ENCODE measurements around the gene FXYD7.
"Not testable (repeated sequence)": the region's sequence is repeated elsewhere in the genome, so short reads cannot be mapped to it uniquely, and the experiment has no call there.

Gene FXYD7

DNA sequence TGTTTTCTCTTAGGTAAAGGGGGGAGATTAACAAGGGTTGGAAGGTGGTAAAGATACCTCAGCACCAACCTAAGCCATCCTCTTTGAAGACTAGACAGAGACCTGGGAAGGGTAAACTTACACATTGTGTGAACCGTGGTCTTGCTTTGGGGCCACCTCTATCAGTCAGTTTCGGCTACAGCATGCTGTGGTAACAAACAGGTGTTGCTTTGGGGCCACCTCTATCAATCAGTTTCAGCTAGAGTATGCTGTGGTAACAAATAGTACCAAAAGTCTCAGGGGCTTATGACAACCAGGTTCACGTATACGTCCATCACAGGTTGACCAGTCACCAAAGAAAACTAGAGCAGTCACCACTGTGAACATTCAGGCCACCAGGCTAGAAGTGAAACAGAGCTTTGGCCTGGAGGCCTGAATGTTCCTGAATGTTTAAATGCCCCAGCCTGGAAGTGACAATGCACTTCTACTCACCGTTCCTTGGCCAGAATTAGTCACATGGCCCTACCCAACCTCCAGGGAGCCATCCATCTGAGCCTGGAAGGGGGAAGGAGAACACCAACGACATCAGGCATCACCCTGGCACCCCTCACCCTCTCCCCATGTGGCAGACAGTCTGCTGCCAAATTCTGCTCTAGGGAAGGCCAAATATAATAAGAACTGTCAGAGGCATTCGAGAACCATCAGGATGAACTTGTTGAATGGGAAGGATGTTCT is 3.8 kb downstream of the FXYD7 start:
- no peak for DNase-seq

DNA sequence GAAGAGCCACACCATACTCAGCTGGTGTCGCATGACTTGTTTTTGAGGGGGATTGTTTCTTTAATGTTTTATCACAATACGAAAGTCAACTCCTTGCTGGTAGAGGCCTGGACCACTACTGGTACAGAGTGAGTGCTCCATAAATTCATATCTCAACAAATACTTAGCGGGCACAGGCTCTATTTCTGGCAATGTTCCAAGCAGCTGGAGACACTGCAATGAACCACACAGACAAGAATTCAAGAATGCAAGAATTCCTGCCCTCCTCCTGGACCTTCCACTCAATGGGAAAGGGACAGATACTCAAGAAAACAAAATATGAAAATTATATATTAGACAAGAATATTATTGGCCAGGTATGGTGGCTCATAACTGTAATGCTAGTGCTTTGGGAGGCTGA is 6.4 kb downstream of the FXYD7 start:
- no peak for DNase-seq

DNA sequence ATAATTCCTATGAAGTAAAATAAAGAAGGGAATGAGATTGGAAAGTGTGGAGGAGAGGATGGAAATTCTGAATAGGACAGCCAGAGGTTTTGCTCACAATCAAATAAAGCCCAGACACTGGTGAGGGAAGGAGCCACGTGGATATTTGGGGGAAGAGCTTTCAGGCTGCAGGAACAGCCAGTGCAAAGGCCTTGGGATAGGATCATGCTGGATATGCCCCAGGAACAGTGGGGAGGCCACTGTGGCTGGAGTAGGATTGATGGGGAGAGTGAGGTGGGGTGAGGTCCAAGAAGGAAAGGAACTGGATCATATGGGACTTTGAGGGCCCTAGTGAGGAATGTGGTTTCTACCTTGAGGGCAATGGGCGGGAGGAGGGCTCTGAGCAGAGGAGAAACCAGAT is 7.4 kb downstream of the FXYD7 start:
- DNase-seq, result no peak

DNA sequence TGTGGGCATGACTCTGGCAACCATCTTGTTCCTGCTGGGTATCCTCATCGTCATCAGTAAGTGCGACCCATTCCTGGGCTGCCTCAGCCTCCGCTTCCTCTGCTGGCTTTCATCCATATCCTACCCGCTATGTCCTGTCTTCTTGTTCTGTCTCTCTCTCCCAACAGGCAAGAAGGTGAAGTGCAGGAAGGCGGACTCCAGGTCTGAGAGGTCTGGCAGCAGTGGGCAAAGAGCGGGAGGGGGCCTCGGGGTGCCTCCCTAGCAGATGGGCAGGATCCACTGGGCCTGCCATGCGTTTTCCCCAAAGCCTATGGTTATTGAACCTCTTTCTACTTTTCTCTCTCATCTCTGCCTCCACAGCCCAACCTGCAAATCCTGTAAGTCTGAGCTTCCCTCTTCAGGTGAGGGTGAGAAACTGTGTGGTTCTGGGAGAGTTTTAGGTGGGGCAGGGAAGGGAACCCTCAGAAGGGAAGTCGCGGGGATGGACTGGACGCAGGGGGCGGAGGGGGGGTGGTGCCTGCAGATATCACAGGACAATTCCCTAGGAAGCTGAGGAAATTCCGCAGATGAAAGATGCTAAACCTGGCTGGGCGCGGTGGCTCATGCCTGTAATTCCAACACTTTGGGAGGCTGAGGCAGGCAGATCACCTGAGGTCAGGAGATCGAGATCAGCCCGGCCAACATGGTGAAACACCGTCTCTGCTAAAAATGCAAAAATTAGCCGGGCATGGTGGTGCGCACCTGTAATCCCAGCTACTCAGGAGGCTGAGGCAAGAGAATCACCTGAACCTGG is 8.4 kb downstream of the FXYD7 start:
- no peak for DNase-seq

DNA sequence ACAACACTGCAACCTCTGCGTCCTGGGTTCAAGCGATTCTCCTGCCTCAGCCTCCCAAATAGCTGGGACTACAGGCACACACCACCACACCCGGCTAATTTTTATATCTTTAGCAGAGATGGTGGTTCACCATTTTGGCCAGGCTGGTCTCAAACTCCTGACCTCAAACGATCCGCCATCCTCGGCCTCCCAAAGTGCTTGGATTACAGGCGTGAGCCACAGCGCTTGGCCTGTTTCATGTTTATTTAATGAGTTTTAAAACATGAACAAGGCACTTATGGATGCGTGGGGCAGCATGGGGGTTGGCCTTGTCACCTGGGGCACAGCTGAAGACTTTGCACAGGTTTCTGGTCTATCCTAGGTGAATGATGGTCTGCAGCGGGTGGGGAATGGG is 10.1 kb downstream of the FXYD7 start:
- DNase-seq, result not testable (repeated sequence)

DNA sequence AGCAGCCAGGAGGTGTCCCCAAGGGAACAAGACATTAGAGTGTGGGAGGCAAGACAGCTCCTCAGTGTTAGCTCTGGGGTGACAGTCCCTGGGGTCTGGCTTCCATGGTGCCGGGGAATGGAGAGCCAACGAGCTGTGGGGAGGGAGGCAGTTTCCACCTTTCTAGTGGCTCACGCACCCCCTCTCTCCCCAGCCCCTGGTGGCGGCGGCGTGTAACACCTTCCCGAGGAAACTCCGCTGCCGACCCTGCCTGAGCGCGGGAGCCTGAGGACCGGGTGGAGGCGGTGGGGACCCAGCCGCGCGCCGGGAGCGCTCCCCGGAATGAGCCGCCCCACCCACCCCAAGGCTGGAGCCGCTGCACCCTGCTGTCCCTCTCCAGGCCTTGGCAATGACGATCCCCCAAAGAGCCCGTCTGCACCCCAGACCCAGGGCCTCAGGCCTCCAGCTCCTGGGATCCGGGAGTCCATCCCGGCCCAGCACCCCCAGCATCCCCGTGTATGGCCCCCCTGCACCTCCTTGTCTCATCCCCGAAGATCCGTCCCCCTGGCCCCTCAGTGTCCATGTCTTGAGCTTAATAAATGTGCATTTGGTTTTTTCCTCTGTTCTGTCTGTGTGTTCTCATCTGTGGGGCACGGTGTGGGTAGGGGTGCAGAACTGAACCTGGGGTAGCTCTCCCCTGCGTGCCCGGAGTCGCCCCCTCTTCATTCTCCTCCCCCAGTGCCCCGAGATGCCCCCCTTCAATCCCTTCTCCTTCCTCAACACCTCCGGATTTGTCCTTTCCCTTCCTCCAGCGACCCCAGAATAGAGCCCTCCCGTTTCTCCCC is 10.9 kb downstream of the FXYD7 start:
- DNase-seq, result peak; percentile 85

DNA sequence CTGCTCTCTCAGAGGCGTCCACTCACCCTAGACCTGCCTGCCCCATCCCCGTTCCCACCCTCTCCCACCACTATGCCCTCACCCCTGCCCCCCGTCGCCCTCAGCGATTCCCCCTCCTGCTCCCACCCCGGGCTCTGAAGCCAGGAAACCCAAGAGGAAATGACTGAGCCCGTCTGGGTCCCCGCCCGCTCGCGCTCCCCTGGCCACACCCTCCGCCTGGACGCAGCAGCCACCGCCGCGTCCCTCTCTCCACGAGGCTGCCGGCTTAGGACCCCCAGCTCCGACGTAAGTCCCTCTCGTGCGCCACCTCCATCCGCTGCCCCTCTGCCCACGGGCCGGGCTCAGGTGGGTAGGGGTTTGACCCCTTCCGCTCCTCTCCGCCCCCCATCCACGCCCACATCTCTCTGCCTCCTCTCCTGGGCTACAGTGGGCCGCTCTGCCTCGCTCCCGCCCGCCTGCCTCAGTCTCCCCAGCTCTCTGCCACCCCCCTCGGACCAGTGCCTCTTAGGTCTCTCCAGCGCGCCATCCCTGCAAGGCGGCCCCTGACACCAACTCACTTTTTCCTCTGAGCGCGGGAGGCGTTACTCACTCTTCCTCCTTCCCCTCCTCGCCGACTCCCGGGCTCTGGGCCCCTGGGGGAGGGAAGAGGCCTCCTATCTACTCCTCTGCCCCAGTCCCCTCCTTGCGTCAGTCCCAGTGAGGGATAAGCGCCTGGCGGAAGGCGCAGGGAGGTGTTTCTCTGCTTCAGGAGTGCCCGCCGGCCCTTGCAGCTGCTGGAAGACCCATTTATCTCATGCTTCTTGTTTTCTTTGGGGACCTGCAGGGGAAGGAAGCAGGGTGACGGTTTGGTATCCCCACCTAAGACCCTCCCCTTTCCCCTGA is 11.7 kb downstream of the FXYD7 start, which contains the start of gene FXYD5:
Gene FXYD5 (plus strand): TSS at position 211 of the 882 bp plus-strand sequence. CDS start 816 bp downstream, outside the sequence.
- peak; percentile 92 for DNase-seq

DNA sequence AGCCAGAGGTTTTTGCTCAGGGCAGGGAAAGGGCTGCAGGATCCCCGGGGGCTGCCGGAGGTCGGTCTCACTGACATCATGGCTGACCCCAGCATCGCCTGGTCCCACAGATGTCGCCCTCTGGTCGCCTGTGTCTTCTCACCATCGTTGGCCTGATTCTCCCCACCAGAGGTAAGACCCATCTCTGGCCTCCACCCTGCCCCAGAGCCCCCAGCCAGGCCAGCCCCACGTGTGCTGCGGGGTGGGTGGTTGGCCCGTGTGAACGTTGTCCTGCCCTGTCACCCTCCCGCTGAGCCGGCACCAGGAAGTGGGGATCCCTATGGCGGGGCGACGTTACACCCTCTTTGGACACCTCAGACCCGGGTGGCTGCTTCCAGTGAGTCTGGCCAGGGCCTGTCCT is 12.4 kb downstream of the FXYD7 start:
- peak; percentile 49 for DNase-seq

DNA sequence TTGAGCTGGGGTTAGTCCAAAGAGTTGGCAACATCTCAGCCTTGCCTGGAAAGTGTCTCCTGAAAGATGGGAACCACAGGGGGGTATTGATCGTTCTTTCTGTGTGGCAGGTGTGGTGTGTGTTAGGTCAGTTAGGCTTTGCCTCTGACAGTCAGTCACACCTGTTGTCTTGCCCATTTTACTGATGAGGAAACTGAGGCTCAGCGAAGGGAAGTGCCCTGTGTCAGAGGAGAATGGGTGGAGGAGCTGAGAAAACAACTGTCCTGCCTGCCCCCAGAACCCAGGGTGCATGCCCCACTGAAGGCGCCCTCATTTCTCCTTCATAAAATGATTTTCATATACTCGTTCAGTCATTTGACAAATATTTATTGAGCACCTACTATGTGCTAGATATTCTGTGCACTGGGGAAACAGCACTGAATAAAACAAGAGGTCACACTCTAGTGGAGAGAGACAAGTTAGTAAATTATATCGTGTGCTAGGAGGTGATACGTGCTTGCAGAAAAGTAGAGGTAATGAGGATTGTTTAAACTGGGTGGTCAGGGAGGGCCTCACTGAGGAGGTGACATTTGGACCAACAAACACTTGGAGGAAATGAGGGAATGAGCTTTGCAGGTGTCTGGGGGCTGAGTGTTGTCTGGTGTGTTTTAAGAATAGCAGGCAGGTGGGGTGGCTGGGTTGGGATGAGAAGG is 13.1 kb downstream of the FXYD7 start:
- DNase-seq, result no peak

DNA sequence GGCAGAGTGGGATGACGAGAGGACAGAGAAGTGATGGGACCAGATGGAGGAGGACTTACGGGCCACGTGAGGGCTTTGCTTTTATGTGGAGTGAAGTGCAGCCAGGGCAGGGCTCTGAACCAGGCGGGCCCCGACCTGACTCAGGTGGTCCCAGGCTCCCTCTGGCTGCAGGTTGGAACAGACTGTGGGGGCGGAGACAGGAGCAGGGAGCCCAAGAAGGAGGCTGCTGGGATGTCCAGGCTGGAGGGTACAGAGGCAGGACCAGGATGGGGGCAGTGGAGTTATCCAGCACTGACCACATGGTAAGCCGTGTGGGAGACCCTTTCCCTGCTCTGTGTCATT is 13.6 kb downstream of the FXYD7 start:
- no peak for DNase-seq

DNA sequence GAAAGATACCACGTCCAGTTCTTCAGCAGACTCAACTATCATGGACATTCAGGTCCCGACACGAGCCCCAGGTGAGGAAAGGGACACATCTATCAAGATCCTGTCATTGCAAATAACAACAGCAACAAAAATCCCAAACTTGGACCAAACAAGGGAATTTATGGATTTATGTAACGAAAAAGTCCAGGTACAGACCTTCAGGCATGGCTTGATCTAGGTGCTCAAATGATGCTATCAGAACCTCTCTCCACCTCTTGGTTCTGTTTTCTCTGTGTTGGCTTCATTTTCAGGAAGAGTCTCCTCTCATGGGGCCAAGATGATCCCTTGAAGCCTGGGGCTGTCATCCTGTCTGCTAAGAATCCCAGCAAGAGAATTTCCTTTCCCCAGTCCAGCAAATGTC is 14.4 kb downstream of the FXYD7 start:
- DNase-seq, result no peak

DNA sequence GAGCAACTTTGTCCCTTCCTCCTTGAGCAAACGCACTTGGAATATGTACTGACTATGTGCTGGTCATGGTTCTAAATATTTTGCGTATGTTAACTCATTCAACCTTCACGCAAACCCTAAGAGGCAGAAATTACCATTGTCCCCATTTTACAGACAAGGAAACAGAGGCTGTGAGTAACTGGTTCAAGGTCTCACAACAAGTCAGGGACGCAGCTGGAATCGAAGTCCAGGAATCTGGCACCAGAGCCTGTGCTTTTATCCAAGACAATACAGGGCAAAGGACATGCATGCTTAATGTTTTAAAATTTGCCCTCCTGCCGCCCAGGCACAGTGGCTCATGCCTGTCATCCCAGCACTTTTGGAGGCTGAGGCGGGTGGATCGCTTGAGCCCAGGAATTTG is 16.6 kb downstream of the FXYD7 start:
- no peak for DNase-seq

DNA sequence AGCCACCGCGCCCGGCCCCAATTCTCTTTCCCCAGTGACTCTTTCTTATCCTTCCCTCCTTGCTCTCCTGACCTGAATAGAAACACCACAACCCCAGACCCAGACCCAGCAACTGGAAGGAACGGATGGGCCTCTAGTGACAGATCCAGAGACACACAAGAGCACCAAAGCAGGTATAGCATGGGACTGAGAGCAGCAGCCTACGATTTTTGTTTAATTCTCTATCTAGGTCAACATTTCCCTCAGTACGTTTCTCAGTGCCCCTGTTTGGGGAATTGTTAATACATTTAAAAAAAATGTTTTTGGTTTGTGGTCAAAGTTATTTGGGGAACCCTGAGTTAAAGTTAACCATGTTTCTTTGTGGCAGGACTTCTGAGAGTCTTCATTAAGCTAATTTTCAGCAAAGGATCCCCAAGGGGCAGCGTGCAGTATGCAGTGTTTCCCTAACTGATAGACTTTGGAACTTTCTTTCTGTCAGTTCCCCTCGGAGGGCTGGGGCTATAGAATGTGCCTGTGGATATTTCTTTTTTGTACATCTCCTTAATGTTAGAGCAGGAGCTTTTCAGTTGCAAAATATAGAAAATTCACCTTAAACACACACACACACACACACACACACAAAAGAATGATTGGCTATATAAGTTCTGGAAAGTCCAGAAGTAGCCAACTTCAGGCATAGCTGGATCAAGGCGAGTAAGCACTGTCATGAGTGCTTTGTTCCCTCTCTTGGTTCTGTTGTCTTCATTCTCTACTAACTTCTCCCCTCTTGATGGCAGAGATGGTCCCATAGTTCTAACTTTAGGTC is 17.8 kb downstream of the FXYD7 start:
- no peak for DNase-seq

DNA sequence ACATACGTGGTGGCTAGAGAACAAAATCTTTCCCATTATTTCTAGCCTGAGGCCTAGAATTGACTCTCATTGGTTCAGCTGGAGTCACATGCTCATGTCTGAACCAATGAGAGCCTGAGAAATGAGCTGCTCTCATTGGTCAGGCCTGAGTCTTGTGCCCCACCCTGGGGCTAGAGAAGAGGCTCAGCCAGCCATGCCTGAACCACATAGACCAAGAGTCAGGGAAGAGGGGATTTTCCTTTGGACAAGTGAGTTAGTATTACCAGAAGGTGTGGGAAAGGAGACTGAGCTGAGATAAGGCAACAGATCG is 18.3 kb downstream of the FXYD7 start:
- DNase-seq, result no peak

DNA sequence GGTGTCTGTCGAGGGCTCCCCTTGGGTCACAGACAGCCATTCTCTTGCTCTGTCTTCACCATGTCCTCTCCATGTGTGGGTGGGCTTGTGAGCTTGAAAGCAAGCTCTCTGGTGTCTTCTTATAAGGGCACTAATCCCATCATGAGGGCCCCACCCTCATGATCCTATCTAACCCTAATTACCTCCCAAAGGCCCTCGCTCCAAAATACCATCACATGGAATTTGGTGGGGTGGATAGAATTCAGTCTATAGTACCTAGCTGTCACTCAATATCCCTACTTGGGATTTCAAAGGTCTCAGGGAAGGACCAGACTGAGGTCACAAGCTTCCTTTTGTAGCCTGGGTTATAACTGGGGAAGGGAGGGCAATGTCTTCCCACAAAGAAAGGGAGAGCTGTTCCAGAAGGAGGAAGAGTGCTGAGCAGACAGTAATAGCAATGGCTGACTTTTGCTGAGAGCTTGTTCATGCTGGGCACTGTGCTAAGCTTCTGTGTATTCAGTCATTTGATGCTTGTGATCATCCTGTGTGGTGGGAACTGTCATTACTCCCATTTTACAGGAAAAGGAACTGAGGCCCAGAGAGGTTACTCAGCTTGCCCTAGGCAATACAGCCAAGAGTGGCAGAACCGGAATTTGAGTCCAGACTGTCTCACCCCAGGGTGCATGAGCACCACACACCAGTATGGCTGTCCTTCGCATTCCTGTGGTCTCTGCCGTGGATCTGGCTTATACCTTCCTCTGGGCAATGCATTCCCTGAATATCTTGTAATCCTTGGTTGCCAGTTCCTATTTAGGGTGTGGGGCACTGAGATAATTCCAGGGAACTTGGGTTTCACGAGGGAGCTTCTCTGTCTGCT is 19.6 kb downstream of the FXYD7 start:
- no peak for DNase-seq

DNA sequence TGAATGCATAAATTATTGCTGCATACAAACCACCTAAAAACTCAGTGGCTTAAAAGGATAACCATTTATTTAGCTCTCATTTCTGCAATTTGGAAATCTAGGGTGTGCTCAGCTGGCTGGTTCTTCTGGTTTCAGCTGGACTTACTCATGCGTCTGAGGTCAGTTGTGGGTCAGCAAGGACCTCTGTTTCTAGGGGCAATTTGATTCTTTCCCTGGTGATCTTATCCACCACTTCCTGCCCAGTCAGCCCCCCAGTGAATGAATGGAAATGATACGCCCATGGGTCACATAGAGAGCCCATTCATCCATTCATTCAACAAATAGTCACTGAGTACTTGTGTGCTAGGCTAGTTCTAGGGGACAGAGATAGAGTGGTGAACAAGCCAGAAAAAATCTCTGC is 21.4 kb downstream of the FXYD7 start:
- no peak for DNase-seq

DNA sequence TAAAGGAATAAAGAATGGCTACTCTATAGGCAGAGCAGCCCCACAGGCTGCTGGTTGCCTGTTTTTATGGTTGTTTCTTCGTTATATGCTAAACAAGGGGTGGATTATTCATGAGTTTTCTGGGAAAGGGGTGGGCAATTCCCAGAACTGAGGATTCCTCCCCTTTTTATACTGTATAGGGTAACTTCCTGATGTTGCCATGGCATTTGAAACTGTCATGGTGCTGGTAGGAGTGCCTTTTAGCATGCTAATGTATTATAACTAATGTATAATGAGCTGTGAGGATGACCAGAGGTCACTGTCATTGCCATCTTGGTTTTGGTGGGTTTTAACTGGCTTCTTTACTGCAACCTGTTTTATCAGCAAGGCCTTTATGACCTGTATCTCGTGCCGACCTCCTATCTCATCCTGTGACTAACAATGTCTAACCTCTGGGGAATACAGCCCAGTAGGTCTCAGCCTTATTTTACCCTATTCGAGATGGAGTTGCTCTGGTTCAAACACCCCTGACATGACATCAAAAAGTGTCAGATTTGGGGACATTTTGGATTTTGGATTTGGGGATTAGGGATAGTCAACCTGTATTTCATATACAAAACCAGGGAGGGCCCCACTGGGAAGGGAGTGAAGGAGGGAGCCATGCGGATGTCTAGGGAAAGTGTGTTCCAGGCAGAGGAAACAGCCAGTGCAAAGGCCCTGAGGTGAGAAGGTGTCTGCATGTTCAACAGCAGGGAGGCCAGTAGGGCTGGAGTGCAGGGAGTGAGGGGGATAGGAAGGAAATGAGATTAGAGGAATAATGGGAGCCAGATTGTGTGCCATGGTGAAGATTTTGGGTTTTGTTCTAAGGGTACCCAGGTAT is 22.4 kb downstream of the FXYD7 start:
- DNase-seq, result no peak

DNA sequence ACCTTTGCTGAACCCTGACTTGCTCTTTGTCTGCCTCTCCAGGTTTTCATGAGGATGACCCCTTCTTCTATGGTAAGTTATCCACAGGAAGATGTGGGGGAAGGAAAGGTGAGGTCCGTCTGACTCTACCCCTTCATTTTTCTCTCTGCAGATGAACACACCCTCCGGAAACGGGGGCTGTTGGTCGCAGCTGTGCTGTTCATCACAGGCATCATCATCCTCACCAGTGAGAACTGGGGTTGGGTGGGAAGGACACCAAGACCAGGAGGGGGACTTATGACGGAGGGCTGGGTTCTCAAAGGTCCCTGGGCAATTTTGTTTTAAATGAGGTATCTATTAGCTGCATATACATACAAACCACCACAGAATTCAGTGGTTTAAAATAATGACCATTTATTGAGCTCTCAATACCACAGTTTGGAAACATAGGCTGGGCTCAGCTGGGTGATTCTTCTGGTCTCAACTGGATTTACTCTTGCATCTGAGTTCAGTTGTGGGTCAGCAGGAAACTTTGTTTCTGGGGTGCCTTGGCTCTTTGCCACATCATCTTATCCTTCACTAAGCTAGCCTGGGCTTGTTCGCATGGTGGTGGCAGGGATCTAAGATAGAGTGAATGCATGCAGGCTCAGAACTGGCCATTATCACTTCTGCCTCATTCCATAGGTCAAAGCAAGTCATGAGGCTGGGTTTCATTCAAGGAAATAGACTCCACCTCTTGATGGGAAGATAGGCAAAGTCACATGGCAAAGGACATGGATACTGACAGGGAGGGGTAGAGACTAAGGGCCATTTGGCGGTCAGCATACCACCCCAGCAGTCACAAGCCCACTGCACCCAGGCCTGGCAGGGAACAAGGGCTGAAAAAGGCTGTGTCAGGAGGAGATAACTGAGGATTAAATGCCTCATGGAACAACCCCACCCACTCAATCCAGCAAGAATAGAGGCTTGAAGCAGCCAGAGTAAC is 23.3 kb downstream of the FXYD7 start:
- DNase-seq, result peak; percentile 58

Measured in hematopoietic multipotent progenitor cell treated with erythropoietin and hydrocortisone succinate and interleukin-3 and kit ligand, for 4 days (in vitro differentiated cells).